SIG-M5 treated with dmso at 0.1 percent for 504 hours (cell line): ENCODE results near the gene PAK3.

Experiments used
- DNase-seq: peaks from one replicate; lab custom pipeline; 2025; ENCODE audit not compliant: unreplicated experiment; lab: John Stamatoyannopoulos, UW

Gene PAK3

GRCh38 chrX:111129921-111130320, 33.9 kb downstream of the PAK3 start:
- DNase-seq, result no peak

- DNase-seq, result no peak
Observed at GRCh38 chrX:111131572-111131971, 35.6 kb downstream of the PAK3 start.

- no peak for DNase-seq
Observed at GRCh38 chrX:111133389-111133788, 37.4 kb downstream of the PAK3 start.

- no peak for DNase-seq
Observed at GRCh38 chrX:111145878-111146277, 49.9 kb downstream of the PAK3 start.

- no peak for DNase-seq
Observed at GRCh38 chrX:111151764-111152163, 55.8 kb downstream of the PAK3 start.

- no peak for DNase-seq
Observed at GRCh38 chrX:111159232-111159631, 63.2 kb downstream of the PAK3 start.

- peak; percentile 14 for DNase-seq
Observed at GRCh38 chrX:111164728-111165127, 68.7 kb downstream of the PAK3 start.

GRCh38 chrX:111165902-111166301, 69.9 kb downstream of the PAK3 start:
- DNase-seq, result no peak

- DNase-seq, result no peak
Observed at GRCh38 chrX:111167334-111167733, 71.3 kb downstream of the PAK3 start.

GRCh38 chrX:111168314-111168713, 72.3 kb downstream of the PAK3 start:
- peak; percentile 2 for DNase-seq

- DNase-seq, result no peak
Observed at GRCh38 chrX:111169141-111169540, 73.2 kb downstream of the PAK3 start.

GRCh38 chrX:111170017-111170416, 74.0 kb downstream of the PAK3 start:
- no peak for DNase-seq

- DNase-seq, result no peak
Observed at GRCh38 chrX:111180750-111181240, 84.8 kb downstream of the PAK3 start.

GRCh38 chrX:111181951-111182350, 86.0 kb downstream of the PAK3 start:
- DNase-seq, result no peak

GRCh38 chrX:111182997-111183396, 87.0 kb downstream of the PAK3 start:
- no peak for DNase-seq

- DNase-seq, result no peak
Observed at GRCh38 chrX:111191598-111191997, 95.6 kb downstream of the PAK3 start.

GRCh38 chrX:111199505-111199904, 103.5 kb downstream of the PAK3 start:
- DNase-seq, result no peak

- no peak for DNase-seq
Observed at GRCh38 chrX:111200327-111200726, 104.3 kb downstream of the PAK3 start.

GRCh38 chrX:111207851-111208250, 111.9 kb downstream of the PAK3 start:
- no peak for DNase-seq

GRCh38 chrX:111216293-111216801, 120.4 kb downstream of the PAK3 start:
- DNase-seq, result no peak

- peak; percentile 1 for DNase-seq
Observed at GRCh38 chrX:111244235-111244750, 148.3 kb downstream of the PAK3 start.

- DNase-seq, result no peak
Observed at GRCh38 chrX:111254896-111255693, 159.1 kb downstream of the PAK3 start.
